ENCODE results near the gene OSTM1.

DNA sequence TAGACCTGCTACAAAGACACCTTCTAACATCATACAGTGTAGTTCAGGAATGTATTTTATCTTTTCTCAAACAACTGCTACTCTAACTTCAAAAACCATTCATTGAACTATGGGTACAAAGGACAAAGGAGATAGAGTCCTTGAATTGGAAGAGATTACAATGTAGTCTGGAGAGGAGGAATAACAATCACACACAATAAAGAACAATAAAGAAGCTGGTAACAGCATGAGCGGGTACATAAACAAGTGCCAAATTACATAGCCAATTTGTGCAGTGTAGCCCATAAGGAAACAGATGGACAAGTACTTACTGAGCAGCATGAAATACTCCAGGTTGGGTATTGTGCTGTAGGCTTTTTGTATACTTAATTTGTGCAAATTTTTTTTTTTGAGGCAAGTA, 44.3 kb downstream of the OSTM1 start:
- TF ChIP-seq, protein P1, sequence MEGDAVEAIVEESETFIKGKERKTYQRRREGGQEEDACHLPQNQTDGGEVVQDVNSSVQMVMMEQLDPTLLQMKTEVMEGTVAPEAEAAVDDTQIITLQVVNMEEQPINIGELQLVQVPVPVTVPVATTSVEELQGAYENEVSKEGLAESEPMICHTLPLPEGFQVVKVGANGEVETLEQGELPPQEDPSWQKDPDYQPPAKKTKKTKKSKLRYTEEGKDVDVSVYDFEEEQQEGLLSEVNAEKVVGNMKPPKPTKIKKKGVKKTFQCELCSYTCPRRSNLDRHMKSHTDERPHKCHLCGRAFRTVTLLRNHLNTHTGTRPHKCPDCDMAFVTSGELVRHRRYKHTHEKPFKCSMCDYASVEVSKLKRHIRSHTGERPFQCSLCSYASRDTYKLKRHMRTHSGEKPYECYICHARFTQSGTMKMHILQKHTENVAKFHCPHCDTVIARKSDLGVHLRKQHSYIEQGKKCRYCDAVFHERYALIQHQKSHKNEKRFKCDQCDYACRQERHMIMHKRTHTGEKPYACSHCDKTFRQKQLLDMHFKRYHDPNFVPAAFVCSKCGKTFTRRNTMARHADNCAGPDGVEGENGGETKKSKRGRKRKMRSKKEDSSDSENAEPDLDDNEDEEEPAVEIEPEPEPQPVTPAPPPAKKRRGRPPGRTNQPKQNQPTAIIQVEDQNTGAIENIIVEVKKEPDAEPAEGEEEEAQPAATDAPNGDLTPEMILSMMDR (conservative IDR thresholded peaks at IDR 0.05): no peak
- TF ChIP-seq ZFX (IDR thresholded peaks at IDR 0.05): no peak

All from C4-2B (cell line).